GM06990 (cell line): ENCODE data around the gene DCLK2.

Experiments used
- DNase-seq: peaks from one replicate; pipeline ENCODE4 v3.0.0-alpha.2; 2011; ENCODE audit not compliant: insufficient read length; ENCODE audit errors: extremely low read depth
- H3K27me3 ChIP-seq: replicated peaks from 2 replicates; pipeline ENCODE4 v1.6.0; 2011; ENCODE audit warnings: low read length; ENCODE audit not compliant: control insufficient read depth, insufficient read depth
- H3K36me3 ChIP-seq: 2 replicates; pipeline ENCODE4 v1.5.1; 2011; ENCODE audit warnings: low read length; ENCODE audit not compliant: control insufficient read depth, insufficient read depth
- H3K4me3 ChIP-seq: replicated peaks from 2 replicates; pipeline ENCODE4 v1.5.1; 2011; ENCODE audit warnings: low read depth, mild to moderate bottlenecking, control low read depth, low read length
- TF ChIP-seq, protein P1 (sequence below): IDR thresholded peaks from 2 replicates; pipeline ENCODE4 v1.5.1; 2011; ENCODE audit warnings: low read length, control low read depth, mild to moderate bottlenecking, inconsistent platforms; ENCODE audit not compliant: insufficient read depth, poor library complexity, severe bottlenecking

Gene DCLK2

DNA sequence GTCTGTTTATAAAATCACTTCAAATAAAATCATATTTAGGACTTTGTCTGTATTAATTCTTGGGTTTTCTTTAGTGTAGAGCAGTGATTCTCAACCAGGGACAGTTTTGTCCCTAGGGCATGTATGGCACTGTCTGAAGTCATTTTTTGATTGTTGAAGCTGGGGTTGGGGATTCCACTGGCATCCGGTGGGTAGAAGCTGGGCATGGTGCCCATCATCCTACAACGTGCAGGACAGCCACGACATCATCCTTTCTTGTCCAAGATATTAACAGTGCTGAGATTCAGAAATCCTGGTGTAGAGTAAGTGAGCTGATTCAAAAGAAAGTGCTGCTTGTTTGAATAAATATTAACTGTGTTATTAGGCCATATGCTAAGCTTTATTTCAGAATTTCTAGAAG, 28.6 kb downstream of the DCLK2 start:
- H3K4me3 ChIP-seq = no peak overlapping the region
- TF ChIP-seq, protein P1, sequence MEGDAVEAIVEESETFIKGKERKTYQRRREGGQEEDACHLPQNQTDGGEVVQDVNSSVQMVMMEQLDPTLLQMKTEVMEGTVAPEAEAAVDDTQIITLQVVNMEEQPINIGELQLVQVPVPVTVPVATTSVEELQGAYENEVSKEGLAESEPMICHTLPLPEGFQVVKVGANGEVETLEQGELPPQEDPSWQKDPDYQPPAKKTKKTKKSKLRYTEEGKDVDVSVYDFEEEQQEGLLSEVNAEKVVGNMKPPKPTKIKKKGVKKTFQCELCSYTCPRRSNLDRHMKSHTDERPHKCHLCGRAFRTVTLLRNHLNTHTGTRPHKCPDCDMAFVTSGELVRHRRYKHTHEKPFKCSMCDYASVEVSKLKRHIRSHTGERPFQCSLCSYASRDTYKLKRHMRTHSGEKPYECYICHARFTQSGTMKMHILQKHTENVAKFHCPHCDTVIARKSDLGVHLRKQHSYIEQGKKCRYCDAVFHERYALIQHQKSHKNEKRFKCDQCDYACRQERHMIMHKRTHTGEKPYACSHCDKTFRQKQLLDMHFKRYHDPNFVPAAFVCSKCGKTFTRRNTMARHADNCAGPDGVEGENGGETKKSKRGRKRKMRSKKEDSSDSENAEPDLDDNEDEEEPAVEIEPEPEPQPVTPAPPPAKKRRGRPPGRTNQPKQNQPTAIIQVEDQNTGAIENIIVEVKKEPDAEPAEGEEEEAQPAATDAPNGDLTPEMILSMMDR = no peak
- no peak for DNase-seq
- H3K27me3 ChIP-seq = no peaks in the 10 kb centered on the region; the same call in 1 of the 2 replicates
- H3K36me3 ChIP-seq = no peaks in the 10 kb centered on the region

DNA sequence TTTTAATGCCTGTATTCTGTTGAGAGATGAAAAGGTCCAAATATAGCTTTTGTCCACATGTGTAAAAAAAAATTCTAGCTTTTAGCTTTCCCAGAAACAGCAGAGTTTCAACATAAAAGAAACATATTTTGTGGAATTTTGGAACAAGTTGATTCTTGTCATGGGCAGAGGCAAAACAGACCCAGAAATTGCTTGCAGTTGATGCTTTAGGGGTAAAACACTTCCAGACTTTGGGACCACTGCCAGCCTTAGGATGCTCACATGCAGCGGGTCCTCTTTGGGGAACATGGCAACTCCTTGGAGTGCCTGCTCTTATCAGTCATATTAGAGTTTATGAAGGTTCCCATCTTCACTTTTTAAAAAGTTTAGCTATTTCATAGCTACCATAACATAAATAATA, 30.4 kb downstream of the DCLK2 start:
- TF ChIP-seq, protein P1 = no peak
- H3K36me3 ChIP-seq = no peaks in the 10 kb centered on the region
- no peak for DNase-seq
- H3K4me3 ChIP-seq = no peak overlapping the region
- H3K27me3 ChIP-seq = no peaks in the 10 kb centered on the region

DNA sequence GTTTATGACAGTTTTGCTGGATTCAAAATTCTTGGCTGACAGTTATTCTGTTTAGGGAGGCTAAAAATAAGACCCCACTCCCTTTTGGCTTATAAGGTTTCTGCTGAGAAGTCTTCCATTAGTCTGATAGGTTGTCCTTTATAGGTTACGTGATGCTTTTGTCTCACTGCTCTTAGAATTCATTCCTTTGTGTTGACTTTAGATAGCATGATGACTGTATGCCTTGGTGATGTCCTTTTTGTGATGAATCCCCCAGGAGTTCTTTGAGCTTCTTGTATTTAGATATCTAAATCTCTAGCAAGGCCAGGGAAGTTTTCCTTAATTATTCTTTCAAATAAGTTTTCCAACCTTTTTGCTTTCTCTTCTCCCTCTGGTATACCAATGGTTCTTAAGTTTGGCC, 36.4 kb downstream of the DCLK2 start:
- DNase-seq = no peak
- H3K27me3 ChIP-seq = no peaks in the 10 kb centered on the region
- TF ChIP-seq, protein P1 = no peak
- no peak overlapping the region for H3K4me3 ChIP-seq
- no peaks in the 10 kb centered on the region for H3K36me3 ChIP-seq

GRCh38 chr4:150115851-150116250, 37.6 kb downstream of the DCLK2 start:
- Histone ChIP-seq H3K27me3 (no peaks in the 10 kb centered on the region), H3K36me3 (no peaks in the 10 kb centered on the region), H3K4me3 (no peak overlapping the region)
- TF ChIP-seq, protein P1 = no peak
- no peak for DNase-seq

GRCh38 chr4:150116506-150116905, 38.3 kb downstream of the DCLK2 start:
- Histone ChIP-seq H3K36me3 (no peaks in the 10 kb centered on the region), H3K4me3 (no peak overlapping the region), H3K27me3 (no peaks in the 10 kb centered on the region)
- TF ChIP-seq, protein P1 = no peak
- no peak for DNase-seq

DNA sequence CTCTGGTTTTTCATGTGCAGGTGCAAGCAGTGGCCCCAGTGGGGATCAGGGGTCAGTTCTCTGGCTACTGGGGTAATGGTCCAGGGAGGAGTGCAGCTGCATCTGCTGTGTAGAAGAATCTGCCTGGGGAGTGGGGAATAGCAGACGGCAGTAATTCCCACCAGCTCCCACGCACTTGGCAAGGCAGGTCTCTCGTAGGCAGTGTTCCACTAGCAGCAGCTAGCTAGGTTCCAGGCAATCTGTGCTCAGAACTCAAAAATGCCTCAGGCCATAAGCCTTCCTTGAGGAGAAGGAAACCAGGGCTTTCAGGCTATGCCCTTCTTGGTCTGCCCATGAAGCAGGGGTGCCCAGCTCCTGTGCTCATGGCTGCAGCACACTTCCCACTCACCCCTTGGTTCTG, 38.8 kb downstream of the DCLK2 start:
- Histone ChIP-seq H3K4me3 (no peak overlapping the region), H3K36me3 (no peaks in the 10 kb centered on the region), H3K27me3 (no peaks in the 10 kb centered on the region)
- no peak for DNase-seq
- TF ChIP-seq, protein P1 = no peak
